Mesendoderm (in vitro differentiated cells): ENCODE results near the gene PYGM.

Experiments used
- DNase-seq: peaks from one replicate; pipeline ENCODE4 v3.0.0; 2013
- H2AK5ac ChIP-seq: 2 replicates; pipeline ENCODE4 v1.6.1; 2013; ENCODE audit warnings: low read length, inconsistent platforms
- H2BK120ac ChIP-seq: 2 replicates; pipeline ENCODE4 v1.6.1; 2013; ENCODE audit warnings: low read depth, mild to moderate bottlenecking, low read length, moderate library complexity, mixed read lengths
- H2BK15ac ChIP-seq: replicated peaks from 2 replicates; pipeline ENCODE4 v1.6.1; 2013; ENCODE audit warnings: low read depth, mild to moderate bottlenecking, moderate library complexity
- H2BK5ac ChIP-seq: 2 replicates; pipeline ENCODE4 v1.6.1; 2013; ENCODE audit warnings: low read length, inconsistent platforms
- H3K18ac ChIP-seq: 2 replicates; pipeline ENCODE4 v1.6.1; 2013; ENCODE audit warnings: mild to moderate bottlenecking, low read length, mixed read lengths
- H3K23ac ChIP-seq: one replicate; pipeline ENCODE4 v1.6.1; 2013; ENCODE audit warnings: low read length
- H3K27ac ChIP-seq: 2 replicates; pipeline ENCODE4 v1.5.1; 2013; ENCODE audit warnings: low read depth, mild to moderate bottlenecking, inconsistent platforms, low read length, moderate library complexity
- H3K27me3 ChIP-seq: 2 replicates; pipeline ENCODE4 v1.6.1; 2013; ENCODE audit warnings: low read length, control low read depth, mild to moderate bottlenecking, inconsistent platforms; ENCODE audit not compliant: insufficient read depth, poor library complexity
- H3K36me3 ChIP-seq: 2 replicates; pipeline ENCODE4 v1.6.1; 2013; ENCODE audit warnings: low read length, inconsistent platforms; ENCODE audit not compliant: control insufficient read depth, insufficient read depth
- H3K4ac ChIP-seq: one replicate; pipeline ENCODE4 v1.6.1; 2013; ENCODE audit warnings: low read depth, mild to moderate bottlenecking, low read length, moderate library complexity
- H3K4me1 ChIP-seq: 2 replicates; pipeline ENCODE4 v1.6.1; 2013; ENCODE audit warnings: low read depth, low read length, inconsistent platforms; ENCODE audit not compliant: control insufficient read depth
- H3K4me2 ChIP-seq: 2 replicates; pipeline ENCODE4 v1.6.1; 2013; ENCODE audit warnings: low read length
- H3K4me3 ChIP-seq: 2 replicates; pipeline ENCODE4 v1.5.1; 2013; ENCODE audit warnings: mild to moderate bottlenecking, low read length
- H3K56ac ChIP-seq: one replicate; pipeline ENCODE4 v1.6.1; 2013; ENCODE audit warnings: low read length
- H3K79me1 ChIP-seq: 2 replicates; pipeline ENCODE4 v1.6.1; 2013; ENCODE audit warnings: low read length, inconsistent platforms
- H3K79me2 ChIP-seq: 2 replicates; pipeline ENCODE4 v1.6.1; 2013; ENCODE audit warnings: mild to moderate bottlenecking, low read length; ENCODE audit not compliant: control insufficient read depth, insufficient read depth
- H3K9ac ChIP-seq: 2 replicates; pipeline ENCODE4 v1.6.1; 2013; ENCODE audit warnings: low read length, inconsistent platforms
- H4K5ac ChIP-seq: one replicate; pipeline ENCODE4 v1.6.1; 2013; ENCODE audit warnings: low read length
- H4K8ac ChIP-seq: one replicate; pipeline ENCODE4 v1.6.1; 2013; ENCODE audit warnings: low read depth, mild to moderate bottlenecking, control low read depth, low read length, moderate library complexity
- WGBS: extraction: QIAGEN DNeasy Blood & Tissue Kit; methylation state at CpG from one replicate; pipeline ENCODE4 v1.1.7; 2013; ENCODE audit warnings: low lambda C conversion rate, missing lambda C conversion rate; ENCODE audit not compliant: insufficient coverage; ENCODE audit errors: extremely low coverage; 5-methylcytosine and 5-hydroxymethylcytosine counted together

PYGM gene

DNA sequence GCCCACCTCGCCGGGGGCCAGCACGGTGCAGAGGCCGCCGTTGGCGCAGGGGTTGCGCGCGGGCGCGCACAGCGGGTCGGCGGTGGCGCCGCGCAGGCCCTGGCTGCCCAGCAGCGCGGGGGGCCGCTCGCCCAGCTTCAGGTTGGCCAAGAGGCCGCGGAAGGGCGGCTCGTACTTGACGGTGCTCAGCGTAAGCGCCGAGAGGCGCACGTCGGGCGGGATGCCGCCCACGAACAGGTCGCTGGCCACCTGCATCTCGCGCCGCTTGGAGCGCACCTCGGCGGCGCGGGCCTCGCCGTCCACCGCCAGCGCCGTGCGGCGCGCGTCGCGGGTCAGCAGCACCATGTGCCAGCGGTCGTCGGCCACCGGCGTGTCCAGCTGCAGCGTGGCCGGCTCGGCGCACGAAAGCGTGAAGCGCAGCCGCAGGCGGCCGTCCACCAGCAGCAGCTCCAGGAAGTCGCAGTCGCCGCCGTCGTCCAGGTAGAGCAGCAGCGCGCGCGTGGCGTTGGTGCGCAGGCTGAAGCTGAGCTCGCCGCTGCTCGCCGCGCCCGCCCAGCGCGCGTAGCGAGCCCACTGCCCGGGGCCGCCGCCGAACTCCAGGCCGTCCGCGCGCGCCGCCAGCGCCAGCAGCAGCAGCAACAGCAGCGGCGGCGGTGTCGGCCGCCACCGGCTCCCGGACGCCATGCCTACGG lies 46.6 kb downstream of the PYGM start:
- Histone ChIP-seq H3K27ac (no peak overlapping the region), H2AK5ac (no peak overlapping the region), H3K79me1 (no peaks in the 10 kb centered on the region), H3K4ac (no peak overlapping the region), H3K79me2 (no peaks in the 10 kb centered on the region), H3K56ac (peak overlapping the region; percentile 49), H2BK15ac (no peak overlapping the region), H4K5ac (no peak overlapping the region), H3K36me3 (no peaks in the 10 kb centered on the region), H3K9ac (no peak overlapping the region), H2BK120ac (no peak overlapping the region), H4K8ac (no peak overlapping the region), H3K18ac (no peak overlapping the region), H3K23ac (no peak overlapping the region), H3K4me2 (peak overlapping the region; percentile 40), H3K4me3 (no peak overlapping the region), H3K27me3 (peaks cover 17% of the 10 kb centered on the region), H2BK5ac (no peak overlapping the region), H3K4me1 (peaks cover 6% of the 10 kb centered on the region)
- no CpG with 5 or more reads among the region's 111 CpGs for WGBS
- peak; percentile 30 for DNase-seq

DNA sequence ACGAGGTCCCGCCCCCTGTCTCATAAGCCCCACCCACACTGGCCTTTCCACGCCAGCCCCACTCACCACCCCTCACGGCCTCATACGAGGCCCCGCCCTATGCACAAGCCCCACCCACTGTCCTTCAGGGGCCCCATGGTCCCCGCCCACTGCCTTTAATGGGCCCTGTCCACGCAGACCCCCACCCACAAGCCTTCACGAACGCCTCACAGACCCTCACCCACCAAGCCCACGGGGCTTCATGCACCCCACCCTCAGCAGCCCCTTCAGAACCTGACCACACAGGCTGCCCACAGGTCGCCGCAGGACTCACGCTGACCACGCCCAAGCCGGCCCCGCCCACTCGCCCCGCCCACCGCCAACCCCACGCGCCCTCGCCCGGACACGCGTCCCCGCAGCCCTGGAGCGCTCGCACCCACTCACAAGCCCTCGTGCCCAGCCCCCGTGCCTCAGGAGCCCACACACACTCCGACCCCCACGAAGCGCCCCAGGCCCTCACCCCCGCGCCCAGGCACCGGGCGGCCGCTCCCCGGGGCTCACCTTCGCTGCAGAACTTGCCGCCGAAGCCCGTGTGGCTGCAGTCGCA lies 47.3 kb downstream of the PYGM start:
- DNase-seq = no peak
- no peak overlapping the region for H3K4ac ChIP-seq
- H3K4me3 ChIP-seq = no peak overlapping the region
- no peak overlapping the region for H2BK120ac ChIP-seq
- H4K5ac ChIP-seq = no peak overlapping the region
- no peak overlapping the region for H3K27ac ChIP-seq
- H3K4me2 ChIP-seq = no peak overlapping the region
- no peak overlapping the region for H4K8ac ChIP-seq
- no peak overlapping the region for H3K18ac ChIP-seq
- no peak overlapping the region for H3K56ac ChIP-seq
- H3K4me1 ChIP-seq = peaks cover 6% of the 10 kb centered on the region
- H3K27me3 ChIP-seq = peaks cover 17% of the 10 kb centered on the region
- H2BK15ac ChIP-seq = no peak overlapping the region
- no peaks in the 10 kb centered on the region for H3K79me2 ChIP-seq
- H3K36me3 ChIP-seq = no peaks in the 10 kb centered on the region
- no peak overlapping the region for H3K9ac ChIP-seq
- no peak overlapping the region for H3K23ac ChIP-seq
- no CpG with 5 or more reads among the region's 45 CpGs for WGBS
- H3K79me1 ChIP-seq = no peaks in the 10 kb centered on the region
- no peak overlapping the region for H2BK5ac ChIP-seq
- H2AK5ac ChIP-seq = no peak overlapping the region

DNA sequence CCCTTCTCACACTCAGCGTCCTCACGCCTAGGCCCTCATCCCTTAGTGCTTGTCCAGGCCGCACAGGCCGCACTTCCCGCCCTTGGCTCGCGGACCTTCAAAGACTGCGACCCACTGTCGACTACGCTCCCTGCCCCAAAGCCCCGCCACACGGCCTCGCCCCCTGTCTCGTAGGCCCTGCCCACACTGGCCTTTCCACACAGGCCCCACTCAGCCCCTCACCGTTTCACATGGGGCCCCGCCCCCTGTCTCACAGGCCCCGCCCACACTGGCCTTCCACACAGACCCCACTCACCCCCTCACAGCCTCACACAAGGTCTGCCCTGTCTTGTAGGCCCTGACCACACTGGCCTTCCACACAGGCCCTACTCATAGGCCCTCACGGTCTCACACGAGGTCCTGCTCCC lies 47.8 kb downstream of the PYGM start:
- no peak overlapping the region for H3K18ac ChIP-seq
- peaks cover 6% of the 10 kb centered on the region for H3K4me1 ChIP-seq
- H3K56ac ChIP-seq = peak overlapping the region; percentile 73
- H2BK120ac ChIP-seq = no peak overlapping the region
- no peaks in the 10 kb centered on the region for H3K79me1 ChIP-seq
- H4K8ac ChIP-seq = no peak overlapping the region
- H3K36me3 ChIP-seq = no peaks in the 10 kb centered on the region
- H3K4me3 ChIP-seq = no peak overlapping the region
- no peak overlapping the region for H2AK5ac ChIP-seq
- peaks cover 17% of the 10 kb centered on the region for H3K27me3 ChIP-seq
- no CpG with 5 or more reads among the region's 19 CpGs for WGBS
- H3K4ac ChIP-seq = no peak overlapping the region
- H3K79me2 ChIP-seq = no peaks in the 10 kb centered on the region
- DNase-seq = no peak
- no peak overlapping the region for H3K27ac ChIP-seq
- H3K23ac ChIP-seq = no peak overlapping the region
- peak overlapping the region; percentile 43 for H3K9ac ChIP-seq
- peak overlapping the region; percentile 19 for H3K4me2 ChIP-seq
- H2BK15ac ChIP-seq = no peak overlapping the region
- no peak overlapping the region for H4K5ac ChIP-seq
- no peak overlapping the region for H2BK5ac ChIP-seq

DNA sequence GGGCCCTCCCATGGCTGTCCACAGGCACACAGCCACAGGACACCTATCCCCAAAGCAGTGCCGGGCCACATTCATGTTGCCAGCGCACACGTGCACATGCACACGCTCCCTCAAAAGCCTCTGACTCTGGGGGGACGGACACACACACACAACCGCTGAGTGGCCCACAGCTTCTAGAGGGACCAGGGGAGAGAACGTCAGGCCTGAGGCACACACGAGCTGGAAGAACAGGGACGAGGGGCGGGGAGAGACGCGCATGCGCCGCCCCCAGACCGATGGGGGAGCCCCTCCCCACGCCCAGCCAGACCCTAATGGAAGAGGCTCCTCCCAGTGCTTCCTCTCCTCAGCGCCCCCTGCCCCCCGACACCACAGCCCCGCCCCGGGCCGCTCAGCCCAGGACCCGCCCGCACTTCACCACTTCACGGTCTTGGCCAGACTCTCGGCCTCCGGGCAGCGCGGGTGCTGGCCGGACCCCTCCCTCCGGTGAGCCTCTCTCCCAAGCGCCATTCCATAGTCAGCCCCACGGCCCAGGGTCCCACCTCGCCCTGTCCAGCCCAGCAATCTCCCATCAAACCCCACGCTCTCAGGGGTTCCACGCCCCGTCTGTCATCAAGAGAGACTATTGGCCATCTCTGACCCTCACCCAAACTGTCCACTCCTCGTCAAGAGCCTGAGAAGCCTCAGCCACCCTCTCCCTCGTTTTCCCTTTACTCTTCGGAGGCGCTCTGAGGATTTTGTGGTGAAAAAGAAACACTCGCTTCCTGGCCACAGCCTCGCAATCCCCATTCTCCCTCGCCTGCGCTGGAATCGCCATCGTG lies 48.4 kb downstream of the PYGM start:
- H3K27me3 ChIP-seq = peaks cover 17% of the 10 kb centered on the region
- no peak overlapping the region for H2BK15ac ChIP-seq
- no peak overlapping the region for H3K23ac ChIP-seq
- no peak overlapping the region for H3K4me3 ChIP-seq
- peak; percentile 54 for DNase-seq
- WGBS = no CpG with 5 or more reads among the region's 46 CpGs
- no peaks in the 10 kb centered on the region for H3K79me1 ChIP-seq
- H2BK120ac ChIP-seq = no peak overlapping the region
- H2BK5ac ChIP-seq = no peak overlapping the region
- H3K4me2 ChIP-seq = peak overlapping the region; percentile 51
- H3K9ac ChIP-seq = peak overlapping the region; percentile 56
- H3K56ac ChIP-seq = peak overlapping the region; percentile 85
- H3K36me3 ChIP-seq = no peaks in the 10 kb centered on the region
- H4K5ac ChIP-seq = no peak overlapping the region
- H4K8ac ChIP-seq = no peak overlapping the region
- no peaks in the 10 kb centered on the region for H3K79me2 ChIP-seq
- H3K4me1 ChIP-seq = peaks cover 6% of the 10 kb centered on the region
- no peak overlapping the region for H3K4ac ChIP-seq
- no peak overlapping the region for H2AK5ac ChIP-seq
- no peak overlapping the region for H3K27ac ChIP-seq
- H3K18ac ChIP-seq = no peak overlapping the region

DNA sequence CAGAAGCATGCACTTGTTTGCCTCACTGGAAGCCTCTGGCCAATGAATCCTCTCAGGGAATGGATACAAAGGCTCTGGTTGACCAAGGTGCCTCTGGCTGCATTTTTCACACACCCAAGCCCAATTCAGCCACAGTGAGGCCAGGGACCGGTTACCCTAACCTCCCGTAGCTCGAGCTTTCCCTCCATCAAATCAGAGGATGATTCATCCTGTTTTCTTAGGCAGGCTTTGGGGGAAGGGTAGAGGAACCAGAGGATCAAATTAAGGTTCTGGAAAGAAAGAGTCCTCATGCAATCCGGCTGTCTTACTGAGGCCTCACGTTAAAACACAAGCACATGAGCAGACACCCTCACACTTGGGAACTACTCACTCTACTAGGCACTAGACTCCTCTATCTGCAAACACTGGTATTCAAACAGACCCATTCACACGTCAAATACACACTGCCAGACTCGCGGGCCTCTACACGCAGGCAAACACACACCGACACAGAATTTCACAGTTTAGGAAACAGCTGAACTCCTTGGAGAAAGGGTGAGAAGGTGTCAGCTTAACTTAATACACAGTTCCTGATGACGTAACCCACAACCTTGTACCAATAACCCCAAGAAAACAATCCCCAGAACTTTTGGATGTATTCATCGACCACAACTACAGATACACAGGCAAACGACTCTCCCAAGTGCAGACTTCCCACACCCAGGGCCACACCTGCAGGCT lies 49.2 kb downstream of the PYGM start:
- H3K23ac ChIP-seq = no peak overlapping the region
- DNase-seq = peak; percentile 30
- no peaks in the 10 kb centered on the region for H3K79me2 ChIP-seq
- no peaks in the 10 kb centered on the region for H3K36me3 ChIP-seq
- H4K5ac ChIP-seq = no peak overlapping the region
- H3K27me3 ChIP-seq = peaks cover 17% of the 10 kb centered on the region
- H2AK5ac ChIP-seq = no peak overlapping the region
- H3K4me3 ChIP-seq = no peak overlapping the region
- H3K56ac ChIP-seq = peak overlapping the region; percentile 85
- peak overlapping the region; percentile 56 for H3K9ac ChIP-seq
- peaks cover 6% of the 10 kb centered on the region for H3K4me1 ChIP-seq
- H3K4ac ChIP-seq = no peak overlapping the region
- no peaks in the 10 kb centered on the region for H3K79me1 ChIP-seq
- no CpG with 5 or more reads among the region's 13 CpGs for WGBS
- H2BK120ac ChIP-seq = no peak overlapping the region
- no peak overlapping the region for H3K27ac ChIP-seq
- no peak overlapping the region for H2BK15ac ChIP-seq
- H3K18ac ChIP-seq = no peak overlapping the region
- H2BK5ac ChIP-seq = no peak overlapping the region
- H3K4me2 ChIP-seq = peak overlapping the region; percentile 51
- no peak overlapping the region for H4K8ac ChIP-seq
